Endothelial cell of umbilical vein (primary cell): ENCODE measurements around the gene NR3C2.

Source experiments
- CTCF ChIP-seq, 2 donors: IDR thresholded peaks; 1 replicate in 1 of 2; 2 replicates in 1 of 2; pipeline ENCODE4 v1.5.1; 2011; ENCODE audit warnings: low read length in 2 of 2, mild to moderate bottlenecking in 2 of 2, moderate library complexity in 2 of 2, control low read depth in 1 of 2, inconsistent platforms in 1 of 2, low read depth in 1 of 2; ENCODE audit not compliant: insufficient read depth in 1 of 2; ENCODE audit errors: extremely low read depth in 1 of 2
- EZH2 ChIP-seq: IDR thresholded peaks from 2 replicates; pipeline ENCODE4 v1.6.1; 2012; ENCODE audit warnings: borderline replicate concordance, low read depth, mild to moderate bottlenecking, moderate library complexity, low read length, inconsistent platforms; ENCODE audit not compliant: severe bottlenecking
- GATA2 ChIP-seq: IDR thresholded peaks from 2 replicates; pipeline ENCODE4 v1.7.0; 2011; ENCODE audit warnings: low read depth, mild to moderate bottlenecking, moderate library complexity, mixed read lengths, low read length; ENCODE audit not compliant: insufficient read length, insufficient read depth
- MAX ChIP-seq: IDR thresholded peaks from 2 replicates; pipeline ENCODE4 v1.6.1; 2011; ENCODE audit not compliant: insufficient read depth, insufficient read length
- MYC ChIP-seq: IDR thresholded peaks from one replicate; pipeline ENCODE4 v1.6.1; 2011; ENCODE audit warnings: mild to moderate bottlenecking, low read depth, low read length
- POLR2A ChIP-seq: IDR thresholded peaks from 2 replicates; pipeline ENCODE4 v1.6.1; 2012; ENCODE audit warnings: low read depth, mild to moderate bottlenecking, control low read depth, low read length
- POLR2AphosphoS5 ChIP-seq: IDR thresholded peaks from 2 replicates; pipeline ENCODE4 v1.6.1; 2012; ENCODE audit warnings: low read depth, mild to moderate bottlenecking, control low read depth, low read length, moderate library complexity; ENCODE audit not compliant: insufficient read depth

GRCh38 chr4:148353571-148353970, 88.6 kb downstream of the NR3C2 start:
- TF ChIP-seq POLR2A, result no peak
- no peak for TF ChIP-seq POLR2AphosphoS5
- no peak for TF ChIP-seq CTCF (IDR thresholded peaks at IDR 0.05; ENCODE audit: extremely low read depth in 1 of 2, insufficient read depth in 1 of 2, low read depth in 1 of 2, low read length in 2 of 2)
- TF ChIP-seq GATA2, result no peak
- TF ChIP-seq EZH2, result no peak
- no peak for TF ChIP-seq MAX
- TF ChIP-seq MYC, result no peak
